Astrocyte of the spinal cord (primary cell): ENCODE measurements around the gene NDN.

ENCODE experiments used
- DNase-seq: peaks from one replicate; pipeline ENCODE4 v3.0.0; 2011; ENCODE audit warnings: low read depth, low spot score
- H3K4me3 ChIP-seq: 2 replicates; pipeline ENCODE4 v1.5.1; 2011; ENCODE audit warnings: low read depth, mild to moderate bottlenecking, low read length, moderate library complexity
- CTCF ChIP-seq: IDR thresholded peaks from 2 replicates; pipeline ENCODE4 v1.5.1; 2012; ENCODE audit warnings: low read depth, mild to moderate bottlenecking, low read length, inconsistent platforms
- in situ Hi-C: cut with HindIII; loops from 2 replicates; pipeline ENCODE4 v1.10.0; 2017; ENCODE audit warnings: low sequenced_read_pairs

The NDN gene

GRCh38 chr15:23648920-23649515 is 38.1 kb downstream of the NDN start:
- in situ Hi-C loops, result no loop called here
- no peak overlapping the region for H3K4me3 ChIP-seq
- TF ChIP-seq CTCF, result peak; percentile 50
- DNase-seq, result no peak

- no peak for TF ChIP-seq CTCF
- DNase-seq, result peak; percentile 17
- H3K4me3 ChIP-seq, result peak within 1 kb of the TSS; percentile 42
- in situ Hi-C loops, result no loop called here
Observed at GRCh38 chr15:23647421-23648370, 39.4 kb downstream of the NDN start, which contains the start of gene MAGEL2. MAGEL2 (minus strand) TSS chr15:23647867; CDS start chr15:23647742, 125 bp downstream.

GRCh38 chr15:23647001-23647295 is 40.2 kb downstream of the NDN start:
- in situ Hi-C loops, result no loop called here
- H3K4me3 ChIP-seq, result peak overlapping the region; percentile 42
- no peak for DNase-seq
- no peak for TF ChIP-seq CTCF

GRCh38 chr15:23646165-23647000 is 40.7 kb downstream of the NDN start:
- no peak overlapping the region for H3K4me3 ChIP-seq
- no peak for DNase-seq
- no peak for TF ChIP-seq CTCF
- in situ Hi-C loops, result no loop called here

GRCh38 chr15:23645371-23646164 is 41.5 kb downstream of the NDN start:
- in situ Hi-C loops, result no loop called here
- no peak overlapping the region for H3K4me3 ChIP-seq
- no peak for TF ChIP-seq CTCF

GRCh38 chr15:23644829-23645228 is 42.3 kb downstream of the NDN start:
- DNase-seq, result no peak
- H3K4me3 ChIP-seq, result no peak overlapping the region
- in situ Hi-C loops, result no loop called here
- TF ChIP-seq CTCF, result no peak

More at GRCh38 chr15:23645371-23646164, 41.5 kb downstream of the NDN start:
- no peak for DNase-seq
